Mesenteric fat pad (tissue), 1 donor: ENCODE data around the gene CTDSPL. TPM values are rescaled to one million over a fixed set of nuclear protein-coding genes. Genes with fewer than 3 reads are reported as not detected.

Experiments used
- DNase-seq: peaks from one replicate; pipeline ENCODE4 v3.0.0-alpha.2; 2020; ENCODE audit warnings: low spot score
- total RNA-seq: library from RNA; stranded (reverse); fragmentation: NEBNext Ultra II Directional; extraction: Animal tissue kit (Norgen Biotek cat#: 25700); gene quantifications from one replicate; pipeline ENCODE4 v1.2.1, GENCODE V29; 2021
- donor health status: DM: yes; HTN: yes; CAD: no.

CTDSPL gene
- total RNA-seq, 1 donor from 2014 or later = 19.0 TPM

DNA sequence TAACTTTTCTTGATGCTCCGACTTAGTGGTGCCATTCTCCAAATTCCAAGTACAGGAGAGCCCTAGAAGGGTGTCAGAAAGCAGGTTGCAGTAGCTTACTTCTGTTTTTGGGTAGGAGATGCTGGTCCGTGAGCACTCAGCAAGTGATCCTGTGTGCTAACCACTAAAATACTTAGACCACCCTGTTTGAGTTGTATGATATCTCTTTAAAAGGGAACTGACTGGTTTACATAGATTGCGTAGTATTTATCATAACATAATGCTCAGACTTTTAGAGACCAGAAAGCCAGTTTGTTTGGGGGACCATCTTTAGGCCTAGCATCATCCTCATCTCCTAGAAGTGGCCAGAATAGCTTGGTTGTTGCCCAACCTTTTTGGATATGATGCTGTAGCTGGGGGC is 26.7 kb downstream of the CTDSPL start:
- DNase-seq = no peak

DNA sequence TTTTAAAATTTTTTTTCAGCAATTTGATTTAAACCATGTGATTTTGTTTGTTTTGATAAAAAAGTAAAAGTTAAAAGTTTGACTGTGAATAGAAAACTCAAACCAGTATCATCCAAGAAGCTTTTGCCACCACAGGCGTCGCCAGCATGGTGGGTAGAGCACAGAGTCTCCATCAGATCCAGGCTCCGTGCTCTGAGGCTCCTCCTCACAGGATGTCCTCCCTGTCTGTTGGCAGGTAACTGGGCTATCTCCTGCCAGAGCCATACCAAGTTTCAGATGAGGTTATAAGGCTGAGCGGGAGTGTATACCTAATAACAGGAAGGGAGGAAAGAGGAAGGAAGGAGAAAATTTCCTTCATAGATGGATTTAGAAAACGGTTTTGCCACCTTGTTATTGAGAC is 28.8 kb downstream of the CTDSPL start:
- no peak for DNase-seq

GRCh38 chr3:37891227-37891626 is 29.5 kb downstream of the CTDSPL start:
- DNase-seq = no peak

GRCh38 chr3:37892927-37893600 is 31.4 kb downstream of the CTDSPL start:
- DNase-seq = no peak

DNA sequence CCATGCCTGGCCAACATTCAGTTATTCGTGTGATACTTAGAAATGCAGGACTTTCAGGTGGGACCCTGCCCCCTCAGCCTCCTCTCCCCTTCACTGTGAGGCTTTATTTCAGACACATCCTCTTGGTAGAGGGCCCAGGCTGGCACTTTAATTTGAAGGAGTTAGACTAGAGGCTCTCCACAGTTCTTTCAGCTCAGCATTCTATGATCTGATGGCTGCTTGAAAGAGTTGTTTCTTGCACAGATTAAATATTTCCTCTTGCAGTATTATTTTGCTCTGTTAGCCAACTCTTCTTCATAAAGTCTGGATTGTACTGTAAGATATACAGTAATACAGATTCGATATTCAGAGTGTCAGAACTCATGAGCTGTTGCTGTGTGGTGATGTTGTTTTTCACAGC is 35.1 kb downstream of the CTDSPL start:
- DNase-seq = no peak

DNA sequence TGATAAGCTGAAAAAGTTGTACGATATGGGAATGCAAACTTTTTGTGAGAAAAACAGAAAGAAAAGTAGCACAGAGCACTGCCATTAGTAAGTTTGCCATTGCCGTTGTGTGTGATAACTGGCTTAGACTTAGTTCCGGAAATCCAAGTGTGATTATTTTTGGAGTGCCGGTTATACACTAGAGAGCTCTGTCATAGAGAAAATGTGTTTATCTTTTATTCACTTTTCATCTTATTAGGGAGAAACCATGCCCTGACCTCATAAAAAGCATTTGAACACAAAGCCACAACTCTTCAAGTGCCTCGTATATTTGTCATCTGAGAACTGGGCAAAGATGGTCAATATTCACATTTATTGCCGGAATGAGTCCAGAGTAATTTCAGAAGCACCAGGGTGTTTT is 36.1 kb downstream of the CTDSPL start:
- DNase-seq = no peak

GRCh38 chr3:37898424-37898823 is 36.7 kb downstream of the CTDSPL start:
- DNase-seq = no peak

DNA sequence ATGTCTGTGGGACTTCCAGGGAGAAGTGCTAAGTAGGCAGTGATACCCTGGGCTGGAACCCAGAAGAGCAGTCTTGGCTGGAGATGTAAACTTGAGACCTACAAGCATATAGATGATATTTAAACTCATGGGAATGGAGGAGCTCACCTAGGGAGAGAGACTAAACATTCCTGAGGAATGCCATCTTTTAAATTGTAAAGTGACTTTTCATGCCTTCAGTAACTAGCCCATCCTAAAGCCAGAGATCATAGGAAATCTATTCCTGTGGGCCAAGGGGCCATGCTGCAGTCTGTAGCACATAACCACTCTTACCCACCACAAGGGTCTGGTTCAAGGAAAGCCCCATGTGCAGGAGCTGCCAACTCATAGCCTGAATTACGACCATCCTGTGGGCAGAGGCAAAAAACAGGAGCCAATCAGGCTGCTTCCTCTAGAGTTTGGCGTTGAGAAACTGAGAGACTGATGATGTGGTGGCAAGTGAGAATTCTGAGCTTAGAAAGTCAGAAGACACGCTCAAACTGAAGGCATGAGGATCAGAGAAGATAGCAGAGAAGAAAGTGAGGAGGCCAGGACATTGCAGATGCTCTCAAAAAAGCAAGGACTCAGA is 37.5 kb downstream of the CTDSPL start:
- no peak for DNase-seq

DNA sequence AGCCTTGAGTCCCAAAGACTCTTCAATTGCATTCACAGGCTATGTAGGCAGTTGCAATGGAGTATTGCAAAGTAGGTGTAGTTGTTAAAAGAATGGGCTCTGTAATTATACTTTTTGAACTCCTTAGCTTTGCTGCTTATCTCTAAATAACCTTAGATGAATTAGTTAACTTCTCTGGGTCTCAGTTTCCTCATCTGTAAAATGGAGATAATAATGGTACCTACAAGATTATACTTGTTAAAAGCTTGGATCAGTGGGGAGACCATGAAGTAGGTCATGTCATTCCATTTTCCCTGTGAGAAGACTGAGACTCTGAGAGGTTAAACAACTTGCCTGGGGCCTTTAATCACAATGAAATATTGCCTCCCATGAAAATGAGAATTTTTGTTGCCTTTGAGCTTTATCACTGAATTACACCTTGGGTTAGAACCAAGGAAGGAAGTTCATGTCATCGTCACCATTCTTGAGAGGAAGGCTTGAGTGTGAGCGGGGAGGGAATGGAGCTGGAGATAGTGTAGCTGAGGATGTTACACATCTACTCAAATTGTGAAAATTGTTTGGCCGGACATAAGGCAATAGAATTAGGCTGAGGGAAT is 38.1 kb downstream of the CTDSPL start:
- DNase-seq = no peak

GRCh38 chr3:37901721-37902120 is 40.0 kb downstream of the CTDSPL start:
- DNase-seq = no peak

- no peak for DNase-seq
Observed at GRCh38 chr3:37902674-37903073, 41.0 kb downstream of the CTDSPL start.

GRCh38 chr3:37903320-37903719 is 41.6 kb downstream of the CTDSPL start:
- DNase-seq = no peak

- no peak for DNase-seq
Observed at GRCh38 chr3:37903734-37904133, 42.1 kb downstream of the CTDSPL start.

DNA sequence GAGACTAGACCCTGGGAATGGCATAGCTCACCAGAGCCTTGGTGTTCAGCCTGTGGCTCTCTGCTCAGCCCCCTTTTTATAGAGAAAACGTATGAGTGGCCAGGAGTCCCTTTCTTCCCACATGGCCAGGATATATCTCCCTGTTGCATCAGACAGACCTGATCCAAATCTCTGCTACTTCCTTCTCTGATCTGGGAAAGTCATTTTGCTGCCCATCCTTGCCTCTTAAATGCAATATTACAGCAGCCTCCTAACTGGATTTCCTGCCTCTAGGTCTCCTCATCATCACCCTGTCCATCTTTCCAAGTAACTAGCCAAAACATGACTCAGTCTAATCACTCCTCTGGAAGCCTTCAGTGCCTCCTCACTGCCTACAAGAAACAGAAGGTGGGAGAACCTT is 42.9 kb downstream of the CTDSPL start:
- DNase-seq = no peak

DNA sequence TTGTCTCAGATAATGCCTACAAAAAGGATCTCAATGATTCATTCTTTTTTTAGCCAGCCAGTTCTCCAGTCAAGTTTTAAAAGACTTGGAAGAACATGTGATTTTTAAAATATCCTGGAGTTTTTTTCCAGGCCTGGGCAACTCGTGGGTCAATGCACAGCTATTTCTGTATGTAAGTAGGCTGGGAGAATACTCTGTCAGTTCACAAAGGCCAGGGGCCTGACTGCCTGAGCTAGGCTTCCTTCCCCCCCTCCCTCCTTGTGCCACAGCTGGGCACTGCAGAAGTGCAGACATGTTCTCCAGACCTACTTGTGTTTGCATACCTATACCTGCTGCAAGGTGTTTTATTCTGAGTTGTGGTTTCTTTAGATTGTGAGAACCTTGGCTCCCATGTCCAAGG is 43.7 kb downstream of the CTDSPL start:
- DNase-seq = no peak

DNA sequence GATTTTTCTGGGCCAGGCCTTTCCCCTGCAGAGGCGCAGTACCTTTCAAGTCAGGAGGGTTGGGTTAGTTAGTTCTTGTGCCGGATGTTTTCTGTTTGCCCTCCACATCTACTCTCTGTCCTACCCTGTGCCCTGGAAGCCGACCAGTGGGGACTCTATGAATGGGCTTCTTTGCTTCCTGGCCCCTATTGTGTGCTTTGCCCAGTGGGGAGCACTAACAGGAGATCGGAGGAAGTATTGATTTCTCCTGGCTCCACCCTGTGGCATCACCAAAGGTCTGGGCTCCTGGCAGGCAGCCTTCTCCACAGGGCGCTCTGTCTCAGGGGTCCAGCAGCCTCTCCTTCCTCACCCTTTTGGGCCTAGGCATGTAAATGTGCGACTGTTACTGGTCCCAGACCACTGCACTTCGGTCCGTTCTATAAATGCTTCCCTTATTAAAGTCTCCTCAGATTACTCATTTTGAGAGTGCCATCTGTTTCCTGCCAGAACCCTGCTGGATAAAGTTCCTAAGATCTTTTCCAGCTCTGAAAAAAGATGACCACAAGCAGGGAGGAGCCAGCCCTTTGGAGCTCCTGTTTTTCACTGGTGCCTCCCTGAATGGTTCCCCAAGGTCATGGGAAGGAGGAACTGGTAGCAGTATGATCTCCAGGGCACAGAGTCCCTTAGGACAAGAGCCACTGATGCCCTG is 44.5 kb downstream of the CTDSPL start:
- DNase-seq = no peak

DNA sequence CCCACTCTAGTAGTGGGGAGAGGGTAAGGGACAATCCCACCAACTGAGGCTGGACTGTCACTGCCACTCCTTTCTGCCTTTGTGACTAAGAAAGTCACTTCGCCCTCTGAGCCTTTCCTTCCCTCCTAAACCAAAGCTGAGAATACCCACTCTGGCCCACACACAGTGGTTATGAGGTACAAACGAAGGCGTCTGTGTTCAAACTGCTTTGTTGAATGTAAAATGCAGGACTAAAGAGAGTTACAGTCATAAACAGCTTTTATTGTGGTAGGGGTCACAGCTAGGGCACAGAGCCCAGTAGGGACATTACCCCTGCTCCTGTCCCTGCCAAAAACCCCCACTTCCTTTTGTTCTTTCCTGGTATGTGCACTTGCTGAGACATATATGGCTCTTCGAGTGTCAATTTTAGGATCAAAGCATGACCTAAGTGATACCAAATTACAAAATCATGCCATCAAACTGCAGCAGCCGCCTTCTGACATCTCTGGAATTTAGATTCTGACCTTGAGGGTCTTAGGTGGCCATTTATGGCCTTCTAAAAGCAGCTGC is 45.1 kb downstream of the CTDSPL start:
- DNase-seq = no peak

GRCh38 chr3:37907371-37907770 is 45.7 kb downstream of the CTDSPL start:
- no peak for DNase-seq

GRCh38 chr3:37907906-37908305 is 46.2 kb downstream of the CTDSPL start:
- no peak for DNase-seq

DNA sequence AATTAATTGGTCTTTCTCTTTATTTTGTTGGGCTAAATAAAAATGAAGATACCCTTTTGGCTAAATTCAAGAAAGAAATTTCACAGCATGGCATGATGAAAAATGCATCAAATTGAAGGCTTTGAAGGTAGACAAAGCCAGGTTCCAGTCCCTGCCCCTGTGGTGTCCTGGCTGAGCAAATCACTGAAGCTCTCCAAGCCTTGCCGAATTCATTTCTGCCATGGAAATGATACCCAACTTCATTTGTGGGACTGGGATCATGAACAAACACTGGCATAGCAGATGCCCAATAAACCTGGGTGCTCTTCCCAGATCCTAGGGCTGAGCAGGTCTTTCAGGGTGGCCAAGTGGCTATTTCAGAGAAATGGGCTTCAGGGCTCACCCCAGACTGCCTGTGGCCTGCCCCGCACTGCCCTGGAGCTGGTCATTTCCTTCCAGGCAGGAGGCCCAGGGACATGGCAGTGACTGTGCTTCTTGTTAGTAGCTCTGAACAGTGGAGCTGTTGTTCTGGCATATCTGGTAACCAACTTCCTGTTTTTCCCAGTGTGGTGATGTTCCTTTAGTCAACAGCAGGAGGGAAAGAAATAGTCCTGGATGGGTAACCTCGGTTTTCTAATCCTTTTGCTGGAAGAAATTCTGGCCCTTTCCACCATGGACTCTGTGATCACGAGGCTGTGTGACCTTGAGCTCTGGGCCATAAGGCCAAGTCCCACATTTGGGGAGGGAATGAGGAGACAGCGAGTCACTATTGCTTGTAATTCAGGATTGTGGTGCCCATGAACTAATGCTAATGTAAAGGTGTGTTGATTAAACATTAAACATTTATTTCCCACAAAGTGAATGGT is 47.6 kb downstream of the CTDSPL start:
- no peak for DNase-seq
